Measurements from ENCODE around the gene PRICKLE3.

GRCh38 chrX:49199906-49200771, 14.0 kb upstream of the PRICKLE3 start, which contains the start of gene SYP:
- TF ChIP-seq POLR2A (IDR thresholded peaks at IDR 0.05) (peak in 1 of 2 donors; percentile 67), CTCF (IDR thresholded peaks at IDR 0.05) (peak in 2 of 4 experiments; percentile 8 to 9)
